WTC11 (cell line): ENCODE measurements around the gene FOXK1.

Source experiments
- NFE2L1 ChIP-seq: sonication (generic); formaldehyde crosslinking; IDR thresholded peaks from 2 replicates; pipeline ENCODE4 v1.8.1; 2023; ENCODE audit warnings: missing genetic modification reagents
- SP1 ChIP-seq: sonication (generic); formaldehyde crosslinking; conservative IDR thresholded peaks from 2 replicates; pipeline ENCODE4 v1.8.1; 2022; ENCODE audit warnings: missing genetic modification reagents
- TCF7 ChIP-seq: sonication (generic); formaldehyde crosslinking; IDR thresholded peaks from 2 replicates; pipeline ENCODE4 v1.8.0; 2022; ENCODE audit warnings: mild to moderate bottlenecking, low read depth, missing genetic modification reagents, moderate library complexity
- ZBTB21 ChIP-seq: sonication (generic); formaldehyde crosslinking; IDR thresholded peaks from 2 replicates; pipeline ENCODE4 v1.8.1; 2023; ENCODE audit warnings: mild to moderate bottlenecking, missing genetic modification reagents, borderline replicate concordance
- ZNF671 ChIP-seq: fragments of 250-450 bp; sonication (Bioruptor Pico); IDR thresholded peaks from 2 replicates; pipeline ENCODE4 v1.8.0; 2021; ENCODE audit warnings: mild to moderate bottlenecking
- TF ChIP-seq, protein P1 (sequence below): fragments of 200-600 bp; IDR thresholded peaks from 2 replicates; pipeline ENCODE4 v1.8.0; 2022; ENCODE audit warnings: antibody characterized with exemption
- TF ChIP-seq, protein P2 (sequence below): sonication (generic); formaldehyde crosslinking; conservative IDR thresholded peaks from 2 replicates; pipeline ENCODE4 v1.8.1; 2022; ENCODE audit warnings: mild to moderate bottlenecking, missing genetic modification reagents

- no peak for TF ChIP-seq ZNF671 (CRISPR knock-in tag)
- TF ChIP-seq SP1 (CRISPR knock-in tag), result no peak
- TF ChIP-seq ZBTB21 (CRISPR knock-in tag), result no peak
- TF ChIP-seq, protein P1, sequence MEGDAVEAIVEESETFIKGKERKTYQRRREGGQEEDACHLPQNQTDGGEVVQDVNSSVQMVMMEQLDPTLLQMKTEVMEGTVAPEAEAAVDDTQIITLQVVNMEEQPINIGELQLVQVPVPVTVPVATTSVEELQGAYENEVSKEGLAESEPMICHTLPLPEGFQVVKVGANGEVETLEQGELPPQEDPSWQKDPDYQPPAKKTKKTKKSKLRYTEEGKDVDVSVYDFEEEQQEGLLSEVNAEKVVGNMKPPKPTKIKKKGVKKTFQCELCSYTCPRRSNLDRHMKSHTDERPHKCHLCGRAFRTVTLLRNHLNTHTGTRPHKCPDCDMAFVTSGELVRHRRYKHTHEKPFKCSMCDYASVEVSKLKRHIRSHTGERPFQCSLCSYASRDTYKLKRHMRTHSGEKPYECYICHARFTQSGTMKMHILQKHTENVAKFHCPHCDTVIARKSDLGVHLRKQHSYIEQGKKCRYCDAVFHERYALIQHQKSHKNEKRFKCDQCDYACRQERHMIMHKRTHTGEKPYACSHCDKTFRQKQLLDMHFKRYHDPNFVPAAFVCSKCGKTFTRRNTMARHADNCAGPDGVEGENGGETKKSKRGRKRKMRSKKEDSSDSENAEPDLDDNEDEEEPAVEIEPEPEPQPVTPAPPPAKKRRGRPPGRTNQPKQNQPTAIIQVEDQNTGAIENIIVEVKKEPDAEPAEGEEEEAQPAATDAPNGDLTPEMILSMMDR, result no peak
- no peak for TF ChIP-seq TCF7 (CRISPR knock-in tag)
- no peak for TF ChIP-seq NFE2L1 (CRISPR knock-in tag)
- TF ChIP-seq, protein P2, sequence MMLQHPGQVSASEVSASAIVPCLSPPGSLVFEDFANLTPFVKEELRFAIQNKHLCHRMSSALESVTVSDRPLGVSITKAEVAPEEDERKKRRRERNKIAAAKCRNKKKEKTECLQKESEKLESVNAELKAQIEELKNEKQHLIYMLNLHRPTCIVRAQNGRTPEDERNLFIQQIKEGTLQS (CRISPR knock-in tag), result no peak
Observed at GRCh38 chr7:4772306-4772705, 90.2 kb downstream of the FOXK1 start.
